NCI-H1048 (cell line): ENCODE data around the gene FAM107B.

Experiments used
- DNase-seq: peaks from one replicate; lab custom pipeline; 2025; lab: John Stamatoyannopoulos, UW

FAM107B gene

GRCh38 chr10:14578060-14578952 lies 196.4 kb downstream of the FAM107B start:
- no peak for DNase-seq

DNA sequence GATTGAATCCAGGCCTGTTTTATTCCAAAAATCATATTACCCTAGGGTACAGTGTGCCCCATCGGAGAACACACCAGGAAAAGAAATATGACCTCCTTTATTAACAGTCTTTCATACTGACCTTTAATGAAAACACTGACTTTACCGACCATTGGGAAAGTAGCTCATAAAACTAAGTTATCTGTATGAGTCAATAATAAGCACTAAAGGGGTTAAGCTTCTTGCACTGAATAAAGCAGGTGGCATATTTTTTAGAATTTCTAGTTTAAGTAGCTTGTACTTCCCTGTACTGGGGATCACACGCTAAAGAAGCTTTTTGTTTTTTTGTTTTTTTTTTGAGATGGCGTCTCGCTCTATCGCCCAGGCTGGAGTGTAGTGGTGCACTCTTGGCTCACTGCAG lies 199.8 kb downstream of the FAM107B start:
- DNase-seq, result no peak

- DNase-seq, result no peak
Measured at GRCh38 chr10:14574291-14574690, 200.4 kb downstream of the FAM107B start.

DNA sequence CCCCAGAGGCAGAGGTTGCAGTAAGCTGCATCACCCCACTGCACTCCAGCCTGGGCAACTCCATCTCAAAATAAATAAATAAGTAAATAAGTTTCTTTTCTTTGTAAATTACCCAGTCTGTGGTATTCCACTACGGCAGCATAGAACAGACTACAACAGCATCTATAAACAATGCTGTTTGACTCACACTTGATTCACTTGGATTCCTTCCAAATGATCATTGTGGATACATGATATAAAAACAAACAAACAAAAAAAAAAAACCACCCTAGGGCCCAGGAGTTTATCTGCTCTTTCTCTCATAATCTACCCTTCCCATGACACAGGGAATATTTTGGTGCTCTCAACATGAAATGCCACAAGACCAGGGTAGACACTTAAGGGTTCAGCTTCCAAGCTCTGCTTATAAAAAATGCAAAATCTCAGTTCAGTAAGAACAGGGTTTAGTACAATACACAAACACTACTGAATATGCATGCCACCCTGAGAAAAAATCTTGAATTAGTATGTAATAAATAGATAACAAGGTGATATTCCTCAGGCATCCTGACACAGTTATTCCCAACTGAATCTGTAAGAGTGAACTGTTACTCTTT lies 200.9 kb downstream of the FAM107B start:
- no peak for DNase-seq

DNA sequence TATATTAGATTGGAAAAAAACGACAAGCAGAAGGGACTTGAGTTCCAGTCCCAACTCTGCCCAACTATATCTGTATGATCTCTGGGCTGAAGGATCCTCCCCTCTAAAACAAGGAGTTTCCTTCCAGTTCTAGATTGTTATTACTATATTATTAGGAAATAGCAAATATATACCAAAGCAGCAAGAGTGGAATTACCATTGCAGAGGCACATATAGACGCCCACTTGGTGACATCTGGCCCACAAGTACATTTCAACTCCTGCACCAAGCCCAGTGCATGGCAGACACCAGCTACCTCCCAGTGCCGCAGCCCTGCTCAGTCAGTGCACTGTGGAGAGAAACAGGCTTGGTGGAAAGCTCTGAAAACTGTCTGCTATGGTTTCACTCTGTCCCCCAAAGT lies 201.9 kb downstream of the FAM107B start:
- no peak for DNase-seq

DNA sequence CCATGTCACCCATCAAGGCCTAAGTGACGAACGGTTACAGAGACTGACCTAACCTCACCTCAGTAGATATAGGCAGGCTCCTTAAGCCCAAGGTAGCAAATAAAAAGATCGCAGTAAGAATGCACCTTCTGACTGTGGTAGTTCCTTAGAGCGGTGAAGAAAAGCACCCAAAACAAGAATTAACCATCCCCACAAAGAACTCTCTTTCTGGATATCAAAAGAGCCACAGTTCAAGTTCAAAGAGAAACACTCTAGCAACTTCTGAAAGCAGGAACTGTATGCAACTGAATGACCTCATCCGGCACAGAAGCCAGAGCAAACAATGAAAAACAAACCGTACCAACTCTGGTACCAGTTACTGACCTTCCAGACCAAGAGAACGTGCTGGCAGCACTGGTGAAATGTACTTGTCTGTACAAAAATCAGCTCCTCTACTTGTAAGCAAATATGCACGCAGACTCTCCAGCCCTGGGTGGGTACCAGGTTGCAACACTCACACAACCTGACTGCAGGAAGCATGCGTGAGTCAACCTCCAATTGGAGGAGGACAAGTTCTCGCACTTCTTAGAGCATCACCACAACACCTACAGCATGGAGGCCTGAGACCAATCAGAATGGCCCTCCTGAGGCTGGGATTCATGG lies 202.7 kb downstream of the FAM107B start:
- DNase-seq, result no peak

DNA sequence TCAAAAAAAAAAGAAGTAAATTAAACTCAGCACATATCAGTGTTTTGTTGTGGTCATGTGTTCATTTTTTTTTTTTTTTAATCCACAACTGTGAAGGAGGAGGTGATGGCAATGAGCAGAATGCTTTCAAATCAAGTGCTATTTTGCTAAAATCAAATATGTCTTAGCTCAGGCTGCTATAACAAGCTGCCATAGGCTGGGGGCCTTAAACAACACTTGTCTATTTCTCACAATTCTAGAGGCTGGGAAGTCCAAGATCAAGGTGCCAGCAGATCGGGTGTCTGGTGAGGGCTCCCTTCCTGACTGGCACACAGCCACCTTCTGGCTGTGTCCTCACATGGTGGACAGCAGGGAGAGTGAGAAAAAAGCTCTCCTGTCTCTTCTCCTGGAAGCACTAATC lies 203.9 kb downstream of the FAM107B start:
- DNase-seq, result no peak

- DNase-seq, result no peak
Measured at GRCh38 chr10:14569274-14570060, 205.2 kb downstream of the FAM107B start.

DNA sequence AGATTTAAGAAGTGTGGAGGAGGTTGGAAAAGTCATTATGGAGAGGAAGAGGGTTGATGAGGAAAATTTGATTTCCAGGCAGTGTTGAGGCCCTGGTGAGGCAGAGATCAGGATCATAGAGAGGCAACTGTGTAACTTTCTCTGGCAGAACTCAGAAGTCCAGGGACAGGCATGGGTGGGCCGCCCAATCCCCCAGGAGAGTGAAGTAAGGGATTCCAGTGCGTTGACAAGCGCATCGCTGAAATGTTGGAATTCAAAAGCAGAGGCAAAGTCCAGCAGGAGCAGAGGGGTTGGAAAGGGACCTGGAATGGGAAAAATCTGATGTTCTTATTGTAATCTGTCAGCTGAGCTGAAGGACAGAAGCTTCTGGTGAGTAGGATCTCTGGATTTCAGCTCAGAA lies 207.3 kb downstream of the FAM107B start:
- no peak for DNase-seq

DNA sequence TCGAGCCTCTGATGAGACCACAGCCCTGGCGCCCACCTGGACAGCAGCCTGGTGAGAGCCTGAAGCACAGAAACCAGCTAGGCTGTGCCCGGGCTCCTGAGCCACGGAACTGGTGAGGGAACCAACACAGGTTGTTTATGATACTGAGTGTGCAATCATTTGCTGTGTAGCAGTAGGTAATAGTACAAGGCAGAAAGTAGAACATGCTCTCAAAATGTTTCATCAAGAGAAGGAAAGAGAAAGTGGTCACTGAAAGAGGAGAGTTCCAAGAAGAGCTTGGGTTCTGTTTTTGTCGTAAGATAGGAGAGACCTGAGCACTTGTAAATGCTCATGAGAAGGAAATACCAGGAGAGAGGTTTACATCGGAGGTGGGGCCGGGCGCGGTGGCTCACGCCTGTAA lies 208.2 kb downstream of the FAM107B start:
- no peak for DNase-seq

DNA sequence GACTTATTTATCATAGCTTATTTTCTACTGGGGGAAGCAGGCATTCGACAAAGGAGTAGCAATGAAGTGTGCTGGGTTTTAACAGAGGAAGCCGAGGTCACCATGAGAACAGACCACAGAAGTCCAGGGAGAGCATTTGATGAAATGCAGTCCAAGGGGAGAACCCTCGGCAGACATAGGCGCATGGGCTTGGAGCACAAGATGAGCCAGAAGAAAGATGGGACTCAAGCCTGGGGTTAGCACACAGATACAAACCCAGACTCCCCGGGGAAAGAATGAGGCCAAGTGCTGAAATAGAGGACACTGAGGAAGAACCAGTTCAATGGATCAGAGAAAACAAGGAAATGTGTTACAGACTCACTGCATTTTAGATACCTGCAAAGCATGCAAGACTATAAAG lies 209.5 kb downstream of the FAM107B start:
- DNase-seq, result no peak

GRCh38 chr10:14564268-14564744 lies 210.4 kb downstream of the FAM107B start:
- no peak for DNase-seq

- DNase-seq, result no peak
Measured at GRCh38 chr10:14563359-14563940, 211.2 kb downstream of the FAM107B start.

GRCh38 chr10:14563076-14563336 lies 211.7 kb downstream of the FAM107B start:
- DNase-seq, result no peak

DNA sequence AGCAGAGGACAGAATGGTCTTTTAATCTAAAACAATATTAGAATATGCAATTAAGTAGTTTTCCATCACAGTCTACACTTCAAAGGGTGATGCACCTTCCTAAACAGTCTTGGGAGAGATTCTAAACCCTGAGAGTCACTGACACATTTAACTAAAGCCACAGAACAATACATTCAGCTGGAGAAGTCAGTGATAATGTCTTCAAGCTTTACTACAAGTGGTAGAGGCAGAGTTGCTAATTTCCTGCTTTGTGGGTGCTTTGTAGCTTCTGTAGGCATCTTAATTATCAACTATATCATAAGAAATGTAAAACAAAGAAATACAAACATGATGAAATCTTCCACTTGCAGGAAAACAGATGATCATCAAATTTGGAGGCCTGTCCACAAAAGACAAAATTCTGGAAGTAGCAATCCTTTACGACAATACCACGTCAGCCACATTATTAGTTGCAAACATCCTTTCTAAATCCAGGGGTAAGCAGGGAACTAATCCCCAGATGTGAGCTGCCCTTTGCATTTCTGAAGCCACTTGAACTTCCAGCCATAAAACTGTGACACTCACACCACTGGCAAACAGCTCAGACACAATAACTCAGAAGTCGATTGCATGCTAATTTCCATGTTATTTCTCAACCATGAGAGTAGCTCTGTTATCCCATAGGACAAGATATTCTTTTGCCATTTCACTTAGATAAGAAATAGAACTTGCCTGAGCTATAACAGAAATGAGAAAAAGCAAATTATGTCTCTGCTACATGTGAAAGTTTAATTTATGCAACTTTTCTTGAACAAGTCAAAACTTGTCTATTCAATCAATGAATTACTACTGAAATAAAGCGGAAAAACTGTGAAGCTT lies 212.2 kb downstream of the FAM107B start:
- no peak for DNase-seq

GRCh38 chr10:14560791-14561765 lies 213.6 kb downstream of the FAM107B start:
- no peak for DNase-seq

DNA sequence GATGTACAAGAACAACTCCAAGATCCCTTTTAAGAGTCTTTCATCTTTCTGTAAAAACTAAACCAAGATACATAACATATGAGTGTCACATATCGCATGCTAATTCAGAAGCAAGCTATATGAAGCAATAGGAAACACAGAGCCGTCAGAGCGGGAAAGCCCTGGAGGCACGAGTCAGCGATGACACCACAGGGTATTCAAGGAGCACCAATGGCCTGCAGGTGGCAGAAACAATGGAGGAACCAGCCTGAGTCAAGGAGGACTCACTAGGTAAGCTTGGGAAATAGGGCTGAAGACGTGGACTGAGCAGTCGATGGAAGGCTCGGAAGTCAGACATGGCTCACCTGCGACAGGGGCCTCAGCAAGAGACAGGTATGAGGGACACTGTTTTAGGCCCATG lies 214.4 kb downstream of the FAM107B start:
- DNase-seq, result no peak

DNA sequence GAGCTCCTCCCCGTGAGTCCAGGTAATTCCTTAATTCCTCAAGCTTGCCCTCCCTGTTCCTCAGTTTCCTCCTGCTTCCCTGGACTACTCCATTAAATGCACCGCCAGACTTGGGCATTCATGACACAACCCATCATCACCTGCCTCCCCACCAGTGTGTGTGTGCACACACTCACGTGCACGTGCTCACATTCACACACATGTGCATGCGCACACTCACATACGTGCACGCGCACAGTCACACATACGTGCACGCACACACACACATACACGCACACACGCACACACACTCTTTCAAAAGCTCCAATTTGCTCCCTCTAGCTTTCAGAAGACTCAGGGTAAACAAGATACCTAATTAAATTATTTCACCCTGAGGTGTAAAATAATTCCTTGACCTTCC lies 216.7 kb downstream of the FAM107B start:
- DNase-seq, result no peak

- no peak for DNase-seq
Measured at GRCh38 chr10:14557567-14557966, 217.1 kb downstream of the FAM107B start.
